NT2/D1 (cell line): Measurements from ENCODE around the gene CIBAR2.

Experiments
- DNase-seq: peaks from one replicate; pipeline ENCODE4 v3.0.0-alpha.2; 2011; ENCODE audit warnings: low read depth, low spot score
- H3K27me3 ChIP-seq: 2 replicates; pipeline ENCODE4 v1.6.0; 2011; ENCODE audit warnings: mild to moderate bottlenecking; ENCODE audit not compliant: insufficient read length, insufficient read depth
- H3K36me3 ChIP-seq: 2 replicates; pipeline ENCODE4 v1.6.1; 2011; ENCODE audit warnings: mild to moderate bottlenecking, low read length, mixed read lengths; ENCODE audit not compliant: insufficient read depth, insufficient read length
- H3K4me1 ChIP-seq: 2 replicates; pipeline ENCODE4 v1.5.1; 2011; ENCODE audit not compliant: insufficient read depth, insufficient read length
- H3K4me3 ChIP-seq: 2 replicates; pipeline ENCODE4 v1.5.1; 2011; ENCODE audit warnings: low read depth; ENCODE audit not compliant: insufficient read length
- H3K9ac ChIP-seq: 2 replicates; pipeline ENCODE4 v1.6.0; 2011; ENCODE audit warnings: low read depth; ENCODE audit not compliant: insufficient read length
- H3K9me3 ChIP-seq: 2 replicates; pipeline ENCODE4 v1.5.1; 2011; ENCODE audit warnings: mild to moderate bottlenecking, low read length; ENCODE audit not compliant: insufficient read depth
- SUZ12 ChIP-seq: IDR thresholded peaks from 2 replicates; pipeline ENCODE4 v1.6.1; 2011; ENCODE audit not compliant: insufficient read length, insufficient read depth; ENCODE audit errors: extremely low read depth
- YY1 ChIP-seq: IDR thresholded peaks from 2 replicates; pipeline ENCODE4 v1.6.1; 2011; ENCODE audit not compliant: insufficient read length, insufficient read depth
- ZNF274 ChIP-seq: IDR thresholded peaks from 2 replicates; pipeline ENCODE4 v1.6.1; 2011; ENCODE audit warnings: mild to moderate bottlenecking, low read depth, low read length

CIBAR2 gene

DNA sequence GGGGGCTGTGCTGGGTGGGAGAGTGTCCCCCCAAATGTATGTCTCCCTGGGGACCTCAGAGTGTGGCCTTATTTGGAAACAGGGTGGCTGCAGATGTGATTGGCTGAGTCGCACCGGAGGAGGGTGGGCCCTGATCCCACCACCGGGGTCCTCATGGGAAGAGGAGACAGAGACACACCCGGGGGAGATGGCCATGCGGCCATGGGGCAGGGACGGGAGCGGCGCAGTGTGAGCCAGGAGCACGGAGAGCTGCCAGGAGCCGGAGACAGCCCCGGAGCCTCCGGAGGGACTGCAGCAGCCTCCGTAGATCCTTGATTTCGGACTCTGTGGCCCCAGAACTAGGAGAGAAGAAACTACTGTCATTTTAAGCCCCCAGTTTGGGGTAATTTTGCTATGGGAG is 1.6 kb upstream of the CIBAR2 start:
- TF ChIP-seq YY1 (no peak), SUZ12 (no peak), ZNF274 (no peak)
- no peaks in the 10 kb centered on the region for H3K36me3 ChIP-seq
- DNase-seq = no peak
- H3K4me1 ChIP-seq = peaks cover 10% of the 10 kb centered on the region
- no peaks in the 10 kb centered on the region for H3K27me3 ChIP-seq
- H3K9ac ChIP-seq = no peak overlapping the region
- H3K9me3 ChIP-seq = peaks cover 11% of the 10 kb centered on the region; the same call in 1 of the 2 replicates
- H3K4me3 ChIP-seq = no peak overlapping the region

DNA sequence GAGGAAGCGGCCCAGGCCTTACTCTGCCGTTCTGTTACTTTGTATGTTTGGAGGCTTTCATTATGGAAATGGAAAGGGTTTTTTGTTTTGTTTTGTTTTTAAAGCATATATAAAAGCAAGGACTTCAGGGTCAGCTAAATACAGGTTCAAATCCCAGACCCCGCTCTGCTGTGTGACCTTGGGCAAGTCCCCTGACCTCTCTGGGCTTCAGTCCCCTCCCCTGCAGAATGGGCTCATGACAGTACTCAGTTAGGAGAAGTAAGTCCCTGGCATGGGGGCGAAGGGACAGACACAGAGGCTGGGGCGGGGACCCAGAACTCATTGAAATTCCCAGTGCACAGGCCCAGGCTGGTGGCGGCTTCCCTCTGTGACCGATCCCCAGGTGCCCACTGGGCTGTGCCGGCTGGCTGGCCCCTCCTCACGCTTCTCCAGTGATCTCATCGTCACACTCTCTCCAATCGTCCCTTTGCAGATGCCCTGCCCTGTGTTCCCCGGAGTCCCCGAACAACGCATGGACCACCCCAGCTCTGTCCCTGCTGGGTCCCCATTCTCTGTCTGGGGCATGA is 979 bp upstream of the CIBAR2 start:
- Histone ChIP-seq H3K4me3 (no peak overlapping the region), H3K27me3 (no peaks in the 10 kb centered on the region), H3K9me3 (peaks cover 7% of the 10 kb centered on the region; the same call in 1 of the 2 replicates), H3K36me3 (no peaks in the 10 kb centered on the region), H3K9ac (no peak overlapping the region), H3K4me1 (peaks cover 10% of the 10 kb centered on the region)
- TF ChIP-seq SUZ12 (no peak), YY1 (no peak), ZNF274 (no peak)
- no peak for DNase-seq

DNA sequence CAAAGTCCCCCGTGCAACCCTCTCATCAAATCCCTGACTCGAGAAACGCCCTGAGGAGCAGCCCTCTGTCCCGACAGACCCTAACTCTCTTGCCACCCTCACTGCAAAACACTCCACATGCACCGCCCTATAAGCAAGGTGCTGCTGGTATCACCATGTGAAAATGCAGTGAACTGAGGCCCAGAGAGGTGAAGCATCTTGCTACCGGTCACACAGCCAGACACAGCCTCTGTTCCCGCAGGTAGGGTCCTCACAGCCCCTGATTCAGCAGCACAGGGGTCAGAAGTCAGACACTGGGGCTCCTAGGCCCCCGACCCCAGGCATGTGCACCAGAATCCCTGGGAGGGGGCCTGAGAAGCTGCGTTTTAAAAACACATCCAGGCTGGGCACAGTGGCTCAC is 1.1 kb downstream of the CIBAR2 start:
- H3K9me3 ChIP-seq = no peaks in the 10 kb centered on the region
- no peak for TF ChIP-seq SUZ12
- TF ChIP-seq ZNF274 = no peak
- TF ChIP-seq YY1 = no peak
- no peak overlapping the region for H3K9ac ChIP-seq
- H3K4me1 ChIP-seq = peaks cover 10% of the 10 kb centered on the region
- no peaks in the 10 kb centered on the region for H3K36me3 ChIP-seq
- H3K4me3 ChIP-seq = no peak overlapping the region
- H3K27me3 ChIP-seq = peaks cover 5% of the 10 kb centered on the region
- DNase-seq = no peak

DNA sequence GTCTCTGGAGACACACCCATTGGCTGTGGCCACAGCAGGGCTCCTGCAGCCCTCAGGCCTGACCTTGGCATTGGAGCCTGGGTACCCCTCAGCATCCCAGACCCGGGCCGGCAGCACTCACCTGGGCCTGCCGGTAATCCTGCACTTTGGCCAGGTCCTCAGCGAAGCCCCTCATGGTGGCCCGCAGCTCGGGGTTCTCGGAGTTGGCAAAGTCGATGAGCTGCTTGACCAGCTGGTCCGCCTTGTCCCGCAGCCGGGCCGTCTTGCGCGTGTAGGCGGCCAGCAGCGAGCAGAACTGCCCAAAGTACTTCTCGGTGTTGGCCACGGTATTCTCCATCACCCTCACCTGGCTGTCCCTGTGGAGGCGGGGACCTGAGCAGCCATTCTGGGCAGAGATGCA is 2.2 kb downstream of the CIBAR2 start:
- Histone ChIP-seq H3K9ac (no peak overlapping the region), H3K4me1 (peaks cover 13% of the 10 kb centered on the region), H3K4me3 (no peak overlapping the region), H3K27me3 (peaks cover 5% of the 10 kb centered on the region), H3K36me3 (no peaks in the 10 kb centered on the region), H3K9me3 (no peaks in the 10 kb centered on the region)
- DNase-seq = no peak
- TF ChIP-seq SUZ12 (no peak), YY1 (no peak)

DNA sequence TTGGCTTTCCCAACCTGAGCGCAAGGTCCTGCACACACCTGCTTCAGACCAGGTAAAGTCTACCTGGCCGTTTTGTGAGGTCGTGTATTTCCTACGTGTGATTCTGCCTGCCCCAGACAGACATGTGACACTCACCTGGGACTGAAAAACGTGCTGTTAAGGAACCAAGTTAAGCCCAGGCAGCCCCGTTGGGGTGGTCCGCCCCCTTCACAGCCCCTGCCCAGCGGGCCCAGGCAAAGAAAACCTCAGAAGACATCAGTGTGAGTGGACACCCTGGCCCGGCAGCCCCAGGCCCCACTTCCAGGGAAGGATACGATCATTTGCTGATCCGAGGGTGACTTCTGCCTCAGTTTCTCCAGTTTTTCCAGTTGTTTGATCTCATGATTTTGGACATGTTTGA is 4.7 kb downstream of the CIBAR2 start:
- Histone ChIP-seq H3K9ac (no peak overlapping the region), H3K27me3 (peaks cover 5% of the 10 kb centered on the region), H3K36me3 (no peaks in the 10 kb centered on the region), H3K4me1 (peaks cover 15% of the 10 kb centered on the region), H3K9me3 (no peaks in the 10 kb centered on the region), H3K4me3 (no peak overlapping the region)
- TF ChIP-seq ZNF274 (no peak), SUZ12 (no peak), YY1 (no peak)
- no peak for DNase-seq

DNA sequence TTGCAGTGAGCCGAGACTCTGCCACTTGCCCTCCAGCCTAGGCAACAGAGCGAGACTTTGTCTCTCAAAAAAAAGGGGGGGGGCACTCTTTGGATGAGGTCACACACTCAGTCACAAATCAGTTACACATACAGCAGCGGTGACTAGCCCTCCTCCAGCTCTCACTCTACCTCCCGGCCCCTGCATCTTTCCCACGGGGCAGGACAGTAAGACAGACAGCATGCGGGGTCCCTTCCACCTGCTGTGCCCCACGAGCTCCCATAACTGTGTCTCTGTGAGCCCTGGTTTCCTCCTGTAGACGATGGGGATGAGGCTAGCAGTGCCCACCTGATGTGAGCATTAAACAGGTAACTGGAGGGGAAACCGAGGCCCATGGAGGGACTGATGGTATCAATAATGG is 5.2 kb downstream of the CIBAR2 start:
- Histone ChIP-seq H3K27me3 (peaks cover 5% of the 10 kb centered on the region), H3K9ac (no peak overlapping the region), H3K36me3 (no peaks in the 10 kb centered on the region), H3K9me3 (no peaks in the 10 kb centered on the region), H3K4me3 (no peak overlapping the region), H3K4me1 (peaks cover 11% of the 10 kb centered on the region)
- no peak for DNase-seq
- TF ChIP-seq SUZ12 = no peak
- TF ChIP-seq ZNF274 = no peak
- TF ChIP-seq YY1 = no peak

DNA sequence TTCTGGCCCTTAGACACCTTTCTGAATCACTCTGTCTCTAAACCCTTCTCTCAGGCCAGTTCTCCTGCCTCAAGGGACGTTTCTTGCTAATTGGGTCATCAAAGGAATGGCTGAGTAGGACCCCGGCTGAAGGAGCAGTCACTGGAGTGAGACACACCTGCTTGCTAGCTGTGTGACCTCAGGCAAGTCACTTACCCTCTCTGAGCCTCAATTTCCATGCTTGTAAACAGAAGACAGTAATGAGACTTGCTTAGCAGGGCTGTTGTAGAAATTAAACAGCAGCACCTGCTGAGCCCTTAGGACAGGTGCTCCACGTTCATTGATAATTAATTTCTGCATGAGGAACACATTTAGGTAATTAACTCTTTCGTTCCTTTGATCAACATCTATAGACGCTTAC is 6.8 kb downstream of the CIBAR2 start:
- Histone ChIP-seq H3K4me1 (peaks cover 11% of the 10 kb centered on the region), H3K27me3 (peaks cover 5% of the 10 kb centered on the region), H3K4me3 (no peak overlapping the region), H3K36me3 (no peaks in the 10 kb centered on the region), H3K9me3 (no peaks in the 10 kb centered on the region), H3K9ac (no peak overlapping the region)
- TF ChIP-seq ZNF274 (no peak), SUZ12 (no peak), YY1 (no peak)
- DNase-seq = no peak

DNA sequence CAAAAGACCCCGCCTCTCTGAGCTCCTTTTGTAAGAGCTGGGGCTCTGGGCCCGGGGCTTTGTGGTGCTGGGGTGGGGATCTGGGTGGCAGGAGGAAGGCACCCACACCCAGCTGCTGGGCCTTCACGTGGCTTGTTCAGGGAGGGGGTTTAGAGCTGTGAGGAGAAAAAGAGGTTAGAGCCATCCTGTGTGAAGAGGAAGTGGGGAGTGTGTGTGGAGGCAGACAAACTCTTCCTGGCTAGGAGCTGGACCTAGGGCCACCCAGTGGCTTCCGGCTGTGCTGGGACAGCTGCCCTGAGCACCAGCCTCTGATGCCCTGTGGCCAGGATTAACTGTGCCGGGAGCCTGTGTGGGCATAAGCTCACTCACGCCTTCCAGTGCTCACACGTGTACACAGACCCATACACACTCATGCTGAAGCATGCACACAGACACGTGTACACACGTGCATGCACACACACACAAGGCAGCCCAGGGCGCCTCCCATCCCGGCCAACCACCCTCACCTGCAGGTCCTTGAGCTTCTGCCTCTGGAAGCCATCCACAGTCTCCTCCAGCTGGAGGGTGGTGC is 7.4 kb downstream of the CIBAR2 start:
- Histone ChIP-seq H3K9ac (no peak overlapping the region), H3K4me1 (peaks cover 11% of the 10 kb centered on the region), H3K36me3 (no peaks in the 10 kb centered on the region), H3K4me3 (no peak overlapping the region), H3K27me3 (peaks cover 5% of the 10 kb centered on the region), H3K9me3 (no peaks in the 10 kb centered on the region)
- no peak for DNase-seq
- no peak for TF ChIP-seq YY1
- no peak for TF ChIP-seq SUZ12
- no peak for TF ChIP-seq ZNF274
